OCI-LY7 (cell line): ENCODE measurements around the gene STS. TPM values are rescaled to one million over a fixed set of nuclear protein-coding genes. Genes with fewer than 3 reads are reported as not detected.

Experiments used
- BruUV-seq: library from RNA; stranded (reverse); fragments of 400-500 nt; replicated peaks from 2 replicates; lab custom pipeline; 2021; lab: Mats Ljungman, UMichigan
- CTCF ChIA-PET: fragments of 300-600 bp; sonication (Branson Sonifier 250); formaldehyde crosslinking; loops from one replicate; lab custom pipeline; 2022; ENCODE audit warnings: antibody characterized with exemption; ENCODE audit not compliant: unreplicated experiment; lab: Charles Lee
- POLR2A ChIA-PET: fragments of 300-600 bp; sonication (Branson Sonifier 250); formaldehyde crosslinking; loops from one replicate; lab custom pipeline; 2022; ENCODE audit warnings: antibody characterized with exemption; lab: Charles Lee
- DNase-seq: peaks from one replicate; pipeline ENCODE4 v3.0.0-alpha.2; 2015; ENCODE audit warnings: low spot score
- H2AFZ ChIP-seq: fragments of 200-600 bp; sonication (generic), shearing (Covaris generic); 2 replicates; pipeline ENCODE4 v1.6.1; 2014; ENCODE audit warnings: mild to moderate bottlenecking, antibody characterized with exemption, low read length, moderate library complexity
- H3K27ac ChIP-seq: fragments of 200-600 bp; sonication (generic); 2 replicates; pipeline ENCODE4 v1.5.1; 2014; ENCODE audit warnings: mixed run types, low read depth, mild to moderate bottlenecking, moderate library complexity, low read length, inconsistent platforms; ENCODE audit not compliant: poor library complexity, severe bottlenecking
- H3K36me3 ChIP-seq: fragments of 200-600 bp; sonication (generic); 2 replicates; pipeline ENCODE4 v1.6.1; 2014; ENCODE audit warnings: mild to moderate bottlenecking, antibody characterized with exemption, low read length, moderate library complexity, mixed read lengths; ENCODE audit not compliant: insufficient read depth
- H3K4me1 ChIP-seq: fragments of 200-600 bp; sonication (generic); 2 replicates; pipeline ENCODE4 v1.5.1; 2014; ENCODE audit warnings: mild to moderate bottlenecking, low read length; ENCODE audit not compliant: insufficient read depth, poor library complexity, severe bottlenecking
- H3K4me2 ChIP-seq: fragments of 200-600 bp; sonication (generic); 2 replicates; pipeline ENCODE4 v1.6.1; 2014; ENCODE audit warnings: mild to moderate bottlenecking, low read length
- H3K4me3 ChIP-seq: fragments of 200-600 bp; sonication (generic); 2 replicates; pipeline ENCODE4 v1.5.1; 2014; ENCODE audit warnings: mild to moderate bottlenecking, low read depth, low read length; ENCODE audit not compliant: poor library complexity, severe bottlenecking
- H3K79me2 ChIP-seq: fragments of 200-600 bp; sonication (generic); 2 replicates; pipeline ENCODE4 v1.6.1; 2016; ENCODE audit warnings: low read depth, mild to moderate bottlenecking, low read length, moderate library complexity, mixed read lengths; ENCODE audit not compliant: insufficient read depth
- H3K9me2 ChIP-seq: fragments of 200-600 bp; sonication (generic); 2 replicates; pipeline ENCODE4 v1.6.1; 2016; ENCODE audit warnings: mild to moderate bottlenecking, low read length, mixed read lengths; ENCODE audit not compliant: insufficient read depth
- H3K9me3 ChIP-seq: fragments of 200-600 bp; sonication (generic); 2 replicates; pipeline ENCODE4 v1.6.1; 2014; ENCODE audit warnings: mild to moderate bottlenecking, mixed run types, low read length, mixed read lengths
- H4K20me1 ChIP-seq: fragments of 200-600 bp; sonication (generic); 2 replicates; pipeline ENCODE4 v1.6.1; 2014; ENCODE audit warnings: mild to moderate bottlenecking, antibody characterized with exemption, low read length, moderate library complexity, mixed read lengths; ENCODE audit not compliant: insufficient read depth
- CTCF ChIP-seq: fragments of 200-600 bp; sonication (generic); conservative IDR thresholded peaks from 2 replicates; pipeline ENCODE4 v1.5.1; 2014; ENCODE audit warnings: mild to moderate bottlenecking, antibody characterized with exemption, low read length, moderate library complexity, mixed read lengths
- EZH2phosphoT487 ChIP-seq: fragments of 200-600 bp; sonication (generic); IDR thresholded peaks from 2 replicates; pipeline ENCODE4 v1.6.1; 2018; ENCODE audit warnings: low read depth, borderline replicate concordance, mild to moderate bottlenecking, mixed run types, antibody characterized with exemption, low read length, moderate library complexity, mixed read lengths
- intact Hi-C: fragments of 100-400 bp; cut with micrococcal nuclease; formaldehyde crosslinking; loops from one replicate; pipeline ENCODE4 v1.10.0; 2022; ENCODE audit not compliant: unreplicated experiment
- total RNA-seq, 2 experiments: library from RNA; depleted of rRNA in 1 of 2; stranded (reverse); fragments of >200 nt in 1 of 2; shearing (Covaris generic) in 1 of 2; gene quantifications; 2 replicates each; pipeline ENCODE4 v1.2.3, GENCODE V29; 2014 to 2022

The STS gene
- total RNA-seq, 2 experiments from 2014 or later, result 16.3 to 40.3 TPM

DNA sequence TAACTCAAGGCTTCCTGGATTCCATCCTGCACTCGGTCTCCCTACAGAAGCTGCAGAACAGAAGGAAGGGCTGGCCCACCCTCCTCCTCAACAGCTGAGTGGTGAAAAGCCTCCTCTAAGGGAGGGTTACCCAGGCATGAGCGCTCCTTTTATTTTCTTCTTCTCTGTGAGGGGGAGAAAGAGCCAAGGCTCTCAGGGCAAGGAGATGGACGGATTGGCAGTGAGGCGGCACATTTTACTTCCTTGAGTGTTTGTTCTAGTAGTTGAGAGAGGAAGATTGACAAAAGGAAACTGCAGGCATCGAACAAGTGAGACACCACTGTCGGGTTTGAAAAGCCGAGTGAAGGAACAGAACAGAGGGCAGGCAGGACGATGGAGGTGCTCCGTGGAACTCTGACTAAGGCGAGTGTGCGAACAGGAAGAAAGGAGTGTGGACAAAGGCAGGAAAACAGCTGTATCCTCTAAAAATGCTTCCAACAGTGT lies 38.4 kb upstream of the STS start:
- DNase-seq, result peak; percentile 59
- H3K4me2 ChIP-seq, result peak overlapping the region; percentile 71
- no peaks in the 10 kb centered on the region for H4K20me1 ChIP-seq
- BruUV-seq, result no TSS peak
- H3K27ac ChIP-seq, result peak overlapping the region; percentile 100
- no peaks in the 10 kb centered on the region for H3K9me2 ChIP-seq
- TF ChIP-seq CTCF (no peak), EZH2phosphoT487 (no peak)
- H2AFZ ChIP-seq, result no peak overlapping the region
- H3K36me3 ChIP-seq, result peaks cover 38% of the 10 kb centered on the region
- H3K4me3 ChIP-seq, result peak overlapping the region; percentile 52
- H3K4me1 ChIP-seq, result peaks cover 76% of the 10 kb centered on the region
- H3K79me2 ChIP-seq, result peaks cover 40% of the 10 kb centered on the region; the same call in 1 of the 2 replicates
- 0 out of 2 replicates have a peak, but pooled peaks cover 5% of the 10 kb centered on the region for H3K9me3 ChIP-seq
- ChIA-PET CTCF (no interaction called here), POLR2A (interaction anchor here (0.5 to 4.4 kb wide), 12 partner anchors 8 to 678 kb away, joined by 3 to 25 read pairs (median 4); no protein-coding TSS in a partner anchor)
- intact Hi-C loops, result no loop called here

DNA sequence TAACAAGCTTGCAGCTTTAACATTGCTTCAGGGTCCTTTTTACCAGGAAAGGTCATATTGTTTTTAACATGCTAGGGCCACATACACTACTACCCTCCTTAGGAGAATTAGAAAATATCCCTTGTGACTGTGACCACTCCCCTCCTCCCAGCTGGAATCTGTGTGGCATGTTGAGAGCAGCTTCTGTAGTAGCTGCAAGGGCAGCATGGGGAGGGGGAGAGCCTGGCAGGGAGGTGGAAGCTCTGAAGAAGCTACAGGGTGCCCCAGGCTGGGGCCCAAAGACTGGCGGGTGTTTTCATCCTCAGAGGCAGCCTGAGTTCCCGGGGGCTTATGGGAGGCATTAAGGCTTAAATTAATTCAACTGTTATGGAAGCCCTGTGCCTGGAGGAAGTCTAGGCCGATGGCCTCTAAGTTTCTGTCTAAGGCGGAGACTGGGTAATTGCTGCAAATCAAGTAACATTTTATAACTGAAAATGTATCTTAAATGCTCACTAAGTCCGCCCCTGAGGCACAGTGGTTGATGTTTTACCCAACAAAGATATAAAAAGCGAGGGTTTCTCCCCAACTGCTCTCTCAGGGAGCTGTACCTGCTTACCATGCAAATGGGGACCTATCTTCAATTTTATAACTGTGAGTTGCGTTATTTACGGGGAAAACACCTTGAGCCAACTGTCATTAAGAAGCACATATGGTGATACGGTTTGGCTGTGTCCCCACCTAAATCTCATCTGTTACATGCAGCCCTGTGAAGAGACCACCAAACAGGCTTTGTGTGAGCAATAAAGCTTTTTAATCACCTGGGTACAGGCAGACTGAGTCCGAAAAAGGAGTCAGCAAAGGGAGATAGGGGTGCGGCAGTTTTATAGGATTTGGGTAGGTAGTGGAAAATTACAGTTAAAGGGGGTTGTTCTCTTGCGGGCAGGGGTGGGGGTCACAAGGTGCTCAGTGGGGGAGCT lies 37.4 kb upstream of the STS start:
- intact Hi-C loops, result loop anchor here (1.0 to 2.0 kb wide), 3 partner anchors 26 to 109 kb away; partner anchors contain the start of gene PUDP
- Histone ChIP-seq H3K79me2 (peaks cover 50% of the 10 kb centered on the region; the same call in 1 of the 2 replicates), H3K36me3 (peaks cover 33% of the 10 kb centered on the region), H3K9me2 (no peaks in the 10 kb centered on the region), H4K20me1 (no peaks in the 10 kb centered on the region), H3K4me3 (peak overlapping the region; percentile 52), H2AFZ (peak overlapping the region; percentile 9; the same call in 1 of the 2 replicates), H3K4me1 (peaks cover 86% of the 10 kb centered on the region), H3K4me2 (peak overlapping the region; percentile 71), H3K27ac (peak overlapping the region; percentile 100), H3K9me3 (0 out of 2 replicates have a peak, but pooled peaks cover 5% of the 10 kb centered on the region)
- ChIA-PET CTCF (interaction anchor here (0.6 kb wide), 1 partner anchor 20 kb away, joined by 4 read pairs; no protein-coding TSS in a partner anchor), POLR2A (interaction anchor here (0.6 to 4.4 kb wide), 12 partner anchors 9 to 677 kb away, joined by 3 to 25 read pairs (median 6); no protein-coding TSS in a partner anchor)
- DNase-seq, result peak; percentile 73
- TSS peak; percentile 94 for BruUV-seq
- TF ChIP-seq EZH2phosphoT487 (no peak), CTCF (no peak)
